ENCODE data around the gene SPIRE1. TPM values are rescaled to one million over a fixed set of nuclear protein-coding genes. Genes with fewer than 3 reads are reported as not detected.
A peak's percentile ranks its signal among the peaks of the same experiment; 100 is the strongest.
"Not testable (repeated sequence)": the region's sequence is repeated elsewhere in the genome, so short reads cannot be mapped to it uniquely, and the experiment has no call there.

The SPIRE1 gene
- total and polyA plus RNA-seq, 2 of the 4 experiments (the other 2 are of a cell fraction) = 11.6 to 31.4 TPM

GRCh38 chr18:12643756-12644155 is 14.2 kb downstream of the SPIRE1 start:
- H2BK15ac ChIP-seq (ENCODE audit: low read depth, low read length); H3K4ac ChIP-seq (ENCODE audit: low read depth, low read length); BruUV-seq (replicated peaks); H3K27ac ChIP-seq (ENCODE audit: insufficient read depth, low read length); in situ Hi-C loops (cut with MboI; ENCODE audit: low sequenced_read_pairs); H3K23ac ChIP-seq (ENCODE audit: low read depth, low read length); intact Hi-C loops (cut with micrococcal nuclease); H3K14ac ChIP-seq (replicated peaks; ENCODE audit: low read depth, low read length); H2AK5ac ChIP-seq (ENCODE audit: low read depth, low read length); H3K4me2 ChIP-seq (ENCODE audit: low read depth, low read length); H3K36me3 ChIP-seq (ENCODE audit: control insufficient read depth, insufficient read depth, low read length); H3K27me3 ChIP-seq (ENCODE audit: control insufficient read depth, insufficient read depth, low read length); H2AFZ ChIP-seq (replicated peaks; ENCODE audit: low read length, poor library complexity); H2BK20ac ChIP-seq (ENCODE audit: low read depth, low read length); H2AK9ac ChIP-seq (replicated peaks; ENCODE audit: low read depth, low read length, poor library complexity); H3K18ac ChIP-seq (ENCODE audit: low read depth, low read length); dilution Hi-C loops (cut with HindIII; ENCODE audit: low sequenced_read_pairs, unreplicated experiment); H3K9me3 ChIP-seq (ENCODE audit: control insufficient read depth, insufficient read depth, low read length); H3K4me3 ChIP-seq (ENCODE audit: insufficient read depth, low read depth, low read length); H3K9ac ChIP-seq (ENCODE audit: low read depth, low read length); H4K5ac ChIP-seq (ENCODE audit: low read depth, low read length); H4K8ac ChIP-seq (ENCODE audit: low read depth in 2 of 2, low read length in 2 of 2); H2BK5ac ChIP-seq (ENCODE audit: low read depth, low read length, poor library complexity, severe bottlenecking); H3K56ac ChIP-seq (ENCODE audit: extremely low read depth, insufficient read depth, low read length); POLR2A ChIA-PET (ENCODE audit: unreplicated experiment); H4K91ac ChIP-seq (ENCODE audit: insufficient read depth, low read depth, low read length); H2BK120ac ChIP-seq (ENCODE audit: low read depth, low read length): not testable (repeated sequence)
- peak; percentile 28 for DNase-seq
- peaks cover 14% of the 10 kb centered on the region for H3K4me1 ChIP-seq (ENCODE audit: control insufficient read depth, insufficient read depth, low read length)
- peaks cover 14% of the 10 kb centered on the region for H3K9me1 ChIP-seq (ENCODE audit: insufficient read depth, low read length)
- no CpG with 5 or more reads among the region's 5 CpGs for WGBS, 2 experiments (ENCODE audit: extremely low coverage in 2 of 2, insufficient read length in 1 of 2)
- CTCF ChIA-PET = interaction anchor here (1.0 kb wide), 1 partner anchor 69 kb away, joined by 3 read pairs; no protein-coding TSS in a partner anchor
- H3K79me1 ChIP-seq (ENCODE audit: low read depth in 1 of 2, low read length in 2 of 2) = peaks cover 20 to 79% of the 10 kb centered on the region in 2 experiments
- peak; percentile 14; the same call in 1 of the 2 replicates for ATAC-seq (ENCODE audit: low read depth)
- H4K20me1 ChIP-seq (ENCODE audit: insufficient read depth, low read length) = peaks cover 29% of the 10 kb centered on the region; the same call in 1 of the 2 replicates

Measured in IMR-90 (cell line).